Esophagus squamous epithelium (tissue), 4 donors: Measurements from ENCODE around the gene MYO1C.

ENCODE experiments used
- CTCF ChIP-seq, 6 experiments: fragments of 450-650 bp in 4 of 6; fragments of 200-600 bp in 2 of 6; sonication (generic) in 2 of 6; IDR thresholded peaks; one replicate each; pipeline ENCODE4 v1.5.1; 2016 to 2019; ENCODE audit warnings: antibody characterized with exemption in 6 of 6, mild to moderate bottlenecking in 4 of 6, moderate library complexity in 4 of 6
- POLR2A ChIP-seq, 4 donors: fragments of 450-650 bp; IDR thresholded peaks; one replicate each; pipeline ENCODE4 v1.6.1; 2017; ENCODE audit warnings: antibody characterized with exemption in 4 of 4, mild to moderate bottlenecking in 4 of 4, moderate library complexity in 3 of 4

DNA sequence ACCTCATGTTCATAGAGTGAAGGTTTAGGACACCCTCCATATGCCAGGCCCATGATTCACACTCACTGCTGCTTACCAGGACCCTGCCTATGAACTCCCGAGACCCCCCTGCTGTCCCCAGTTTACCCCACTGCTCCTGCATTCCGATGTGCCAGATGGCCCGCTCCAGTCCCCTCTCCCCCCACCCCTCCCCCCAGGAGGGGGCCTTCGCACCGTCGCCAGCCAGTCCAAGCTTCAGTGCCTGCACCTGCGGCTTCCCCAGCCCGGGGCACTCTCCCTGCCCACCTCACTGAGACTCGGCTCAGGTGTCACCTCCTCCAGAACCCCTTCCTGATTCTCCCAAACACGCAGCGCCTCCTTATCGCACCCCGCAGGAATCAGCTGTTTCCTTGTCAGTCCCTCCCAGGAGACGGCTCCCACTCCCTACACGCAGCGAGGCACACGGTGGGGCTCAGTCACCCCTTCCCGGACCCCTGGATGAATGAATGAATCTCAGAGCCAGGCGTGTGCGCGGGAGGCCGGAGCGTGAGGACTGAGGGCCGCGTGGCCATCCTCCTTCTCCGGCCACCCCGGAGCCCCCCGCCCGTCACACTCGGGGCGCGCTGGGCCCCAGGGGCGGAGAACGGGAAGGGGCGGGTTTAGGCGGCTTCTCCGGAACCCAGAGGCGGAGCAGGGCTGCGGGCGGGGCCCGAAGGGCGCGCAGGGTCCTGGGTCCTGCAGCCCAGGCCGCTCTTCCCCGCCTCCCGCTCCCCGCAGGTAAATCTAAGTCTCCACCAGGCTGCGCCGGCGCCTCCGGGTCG, 1.6 kb downstream of the MYO1C start:
- TF ChIP-seq CTCF (IDR thresholded peaks at IDR 0.05) (no peak), POLR2A (IDR thresholded peaks at IDR 0.05) (peak in 2 of 4 donors; percentile 70 to 84)
